ENCODE results near the gene NAA80. TPM values are rescaled to one million over a fixed set of nuclear protein-coding genes. Genes with fewer than 3 reads are reported as not detected.
"Not testable (repeated sequence)": the region's sequence is repeated elsewhere in the genome, so short reads cannot be mapped to it uniquely, and the experiment has no call there.

NAA80 gene
- total RNA-seq, 2 experiments from 2014 or later = 18.8 to 19.6 TPM

DNA sequence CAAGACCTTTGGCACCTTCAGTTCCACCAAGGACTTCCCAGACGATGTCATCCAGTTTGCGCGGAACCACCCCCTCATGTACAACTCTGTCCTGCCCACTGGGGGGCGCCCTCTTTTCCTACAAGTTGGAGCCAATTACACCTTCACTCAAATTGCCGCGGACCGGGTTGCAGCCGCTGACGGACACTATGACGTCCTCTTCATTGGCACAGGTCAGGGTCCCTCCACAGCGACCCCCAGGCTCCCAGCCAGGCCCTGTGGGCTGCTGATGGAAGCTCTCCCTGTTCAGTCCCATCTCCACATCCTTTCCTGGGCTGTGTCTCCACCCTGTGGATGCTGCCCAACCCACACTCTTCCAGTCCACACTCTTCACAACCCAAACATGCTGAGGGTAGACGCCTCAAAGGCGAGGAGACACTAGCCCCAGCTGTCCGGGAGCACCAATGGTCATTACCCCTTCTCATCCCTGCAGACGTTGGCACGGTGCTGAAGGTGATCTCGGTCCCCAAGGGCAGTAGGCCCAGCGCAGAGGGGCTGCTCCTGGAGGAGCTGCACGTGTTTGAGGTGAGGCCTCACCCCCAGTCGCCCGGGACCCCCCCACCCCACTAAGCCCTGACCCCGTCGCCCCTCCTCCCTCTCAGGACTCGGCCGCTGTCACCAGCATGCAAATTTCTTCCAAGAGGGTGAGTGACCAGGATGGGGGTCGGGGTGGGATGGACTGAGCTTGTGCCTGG is 24.7 kb downstream of the NAA80 start:
- no peaks in the 10 kb centered on the region for H3K36me3 Mint-ChIP-seq
- H3K4me1 Mint-ChIP-seq (ENCODE audit: low read depth) = peaks cover 32% of the 10 kb centered on the region
- H3K27ac Mint-ChIP-seq = no peak overlapping the region
- H3K27me3 Mint-ChIP-seq = peaks cover 27% of the 10 kb centered on the region
- ChIA-PET CTCF (interaction anchor here (0.6 to 5.0 kb wide), 18 partner anchors 9 to 154 kb away, joined by 3 to 45 read pairs (median 4); partner anchors contain the start of genes GNAI2, GNAT1, HYAL3 and NAA80), POLR2A (no interaction called here)
- intact Hi-C loops (cut with micrococcal nuclease) = loop anchor here (1.0 to 5.0 kb wide), 5 partner anchors 14 to 152 kb away; partner anchors contain the start of genes HYAL3, IFRD2 and NAA80
- DNase-seq = peak; percentile 88
- peak overlapping the region; percentile 44 for H3K4me3 Mint-ChIP-seq
- H3K9me3 Mint-ChIP-seq = no peaks in the 10 kb centered on the region

DNA sequence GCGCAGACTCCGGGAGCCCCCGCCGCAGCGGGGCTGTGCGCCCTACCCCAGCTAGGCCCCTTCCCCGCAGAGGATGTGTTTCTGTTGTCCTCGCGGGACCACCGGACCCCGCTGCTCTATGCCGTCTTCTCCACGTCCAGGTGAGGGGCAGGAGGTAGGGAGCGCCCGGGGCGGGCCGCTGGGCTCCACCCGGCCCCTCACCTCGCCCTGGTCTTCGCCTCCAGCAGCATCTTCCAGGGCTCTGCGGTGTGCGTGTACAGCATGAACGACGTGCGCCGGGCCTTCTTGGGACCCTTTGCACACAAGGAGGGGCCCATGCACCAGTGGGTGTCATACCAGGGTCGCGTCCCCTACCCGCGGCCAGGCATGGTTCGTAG is 25.5 kb downstream of the NAA80 start:
- POLR2A ChIA-PET = no interaction called here
- CTCF ChIA-PET = interaction anchor here (1.2 to 5.0 kb wide), 3 partner anchors 38 to 79 kb away, joined by 4 to 45 read pairs (median 10); partner anchors contain the start of gene GNAI2
- H3K9me3 Mint-ChIP-seq = no peaks in the 10 kb centered on the region
- H3K4me1 Mint-ChIP-seq (ENCODE audit: low read depth) = peaks cover 32% of the 10 kb centered on the region
- intact Hi-C loops (cut with micrococcal nuclease) = loop anchor here (1.0 to 5.0 kb wide), 8 partner anchors 13 to 151 kb away; partner anchors contain the start of genes HYAL3, IFRD2 and NAA80
- no peak overlapping the region for H3K4me3 Mint-ChIP-seq
- DNase-seq = no peak
- H3K27ac Mint-ChIP-seq = no peak overlapping the region
- H3K36me3 Mint-ChIP-seq = no peaks in the 10 kb centered on the region
- peaks cover 27% of the 10 kb centered on the region for H3K27me3 Mint-ChIP-seq

DNA sequence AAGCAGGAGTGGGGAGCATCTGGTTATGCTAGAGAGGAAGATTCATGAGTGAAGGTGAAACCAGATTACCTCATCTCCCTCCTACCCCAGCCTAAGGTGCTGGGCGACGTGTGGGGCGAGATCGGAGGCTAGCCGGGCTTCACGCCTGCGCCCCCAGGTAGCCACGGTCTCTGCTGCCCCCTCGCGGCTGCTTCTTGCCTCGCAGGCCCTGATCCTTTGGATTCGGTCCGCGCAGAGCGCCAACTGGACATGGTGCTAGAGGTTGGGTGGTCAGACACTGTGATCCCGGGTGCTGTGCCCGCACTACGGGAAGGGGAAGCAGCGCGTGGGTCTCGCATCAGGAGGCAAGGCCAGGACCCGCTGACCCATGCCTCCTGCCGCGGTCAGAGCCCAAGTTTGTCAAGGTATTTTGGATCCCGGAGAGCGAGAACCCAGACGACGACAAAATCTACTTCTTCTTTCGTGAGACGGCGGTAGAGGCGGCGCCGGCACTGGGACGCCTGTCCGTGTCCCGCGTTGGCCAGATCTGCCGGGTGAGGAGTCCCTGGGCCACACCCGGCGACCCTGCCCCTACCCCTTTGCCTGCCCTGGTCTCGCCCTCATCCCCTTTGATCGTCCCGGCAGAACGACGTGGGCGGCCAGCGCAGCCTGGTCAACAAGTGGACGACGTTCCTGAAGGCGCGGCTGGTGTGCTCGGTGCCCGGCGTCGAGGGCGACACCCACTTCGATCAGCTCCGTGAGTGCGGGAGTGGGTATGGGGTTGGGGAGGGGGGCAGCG is 26.1 kb downstream of the NAA80 start:
- Mint-ChIP-seq H3K27ac (no peak overlapping the region), H3K4me1 (ENCODE audit: low read depth) (peaks cover 32% of the 10 kb centered on the region), H3K27me3 (peaks cover 27% of the 10 kb centered on the region), H3K36me3 (no peaks in the 10 kb centered on the region), H3K9me3 (no peaks in the 10 kb centered on the region), H3K4me3 (peak overlapping the region; percentile 38)
- peak; percentile 94 for DNase-seq
- intact Hi-C loops (cut with micrococcal nuclease) = loop anchor here (1.0 to 5.0 kb wide), 4 partner anchors 27 to 151 kb away; no protein-coding TSS in a partner anchor
- ChIA-PET CTCF (interaction anchor here (0.7 to 5.0 kb wide), 6 partner anchors 38 to 86 kb away, joined by 3 to 45 read pairs (median 8); partner anchors contain the start of genes GNAI2 and GNAT1), POLR2A (no interaction called here)

DNA sequence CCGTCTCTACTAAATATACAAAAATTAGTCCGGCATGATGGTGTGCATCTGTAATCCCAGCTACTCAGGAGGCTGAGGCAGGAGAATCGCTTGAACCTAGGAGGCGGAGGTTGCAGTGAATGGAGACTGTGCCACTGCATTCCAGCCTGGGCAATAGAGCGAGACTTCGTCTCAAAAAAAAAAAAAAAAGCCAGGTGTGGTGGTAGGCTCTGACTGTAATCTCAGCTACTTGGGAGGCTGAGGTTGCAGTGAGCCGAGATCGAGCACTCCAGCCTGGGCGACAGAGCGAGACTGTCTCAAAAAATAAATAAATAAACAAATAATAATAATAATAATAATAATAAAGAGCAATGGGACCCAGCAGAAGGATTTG is 26.7 kb downstream of the NAA80 start:
- CTCF ChIA-PET = interaction anchor here (0.6 to 5.0 kb wide), 13 partner anchors 12 to 165 kb away, joined by 3 to 45 read pairs (median 3); partner anchors contain the start of genes GNAT1 and IFRD2
- H3K4me1 Mint-ChIP-seq (ENCODE audit: low read depth) = peaks cover 32% of the 10 kb centered on the region
- H3K27me3 Mint-ChIP-seq = peaks cover 27% of the 10 kb centered on the region
- H3K9me3 Mint-ChIP-seq, POLR2A ChIA-PET, DNase-seq, H3K27ac Mint-ChIP-seq, H3K36me3 Mint-ChIP-seq, H3K4me3 Mint-ChIP-seq: not testable (repeated sequence)
- intact Hi-C loops (cut with micrococcal nuclease) = loop anchor here (5.0 kb wide), 1 partner anchor 150 kb away; no protein-coding TSS in a partner anchor

DNA sequence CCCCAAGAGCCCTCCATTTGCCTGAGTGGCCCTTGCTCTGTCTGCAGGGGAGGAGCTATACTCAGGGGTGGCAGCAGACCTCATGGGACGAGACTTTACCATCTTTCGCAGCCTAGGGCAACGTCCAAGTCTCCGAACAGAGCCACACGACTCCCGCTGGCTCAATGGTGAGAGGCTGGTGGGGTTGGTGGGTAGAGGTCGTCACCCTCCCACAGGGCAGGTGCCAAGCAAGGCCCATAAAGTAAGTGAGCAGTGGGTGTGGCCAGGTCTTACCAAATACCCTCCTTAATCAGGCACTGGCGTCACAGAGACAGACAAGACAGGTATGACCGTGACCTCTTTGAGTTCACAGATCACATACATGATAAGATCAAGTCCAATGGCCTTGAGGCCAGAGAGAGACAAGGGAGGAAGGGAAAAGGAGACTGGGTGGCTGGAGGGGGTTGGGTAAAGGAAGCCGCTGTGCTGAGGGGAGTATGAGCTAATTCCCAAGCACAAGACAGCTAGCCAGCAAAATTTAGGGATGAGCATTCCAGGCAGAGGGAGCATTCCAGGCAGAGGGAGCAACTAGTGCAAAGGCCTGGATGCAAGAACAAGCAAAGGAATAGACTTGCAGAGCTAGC is 27.8 kb downstream of the NAA80 start:
- POLR2A ChIA-PET = interaction anchor here (0.9 kb wide), 1 partner anchor 13 kb away, joined by 3 read pairs; no protein-coding TSS in a partner anchor
- H3K4me3 Mint-ChIP-seq = no peak overlapping the region
- CTCF ChIA-PET = interaction anchor here (0.6 to 5.0 kb wide), 9 partner anchors 11 to 78 kb away, joined by 3 to 45 read pairs (median 4); partner anchors contain the start of genes GNAT1 and IFRD2
- H3K27ac Mint-ChIP-seq = no peak overlapping the region
- intact Hi-C loops (cut with micrococcal nuclease) = loop anchor here (5.0 kb wide), 1 partner anchor 149 kb away; no protein-coding TSS in a partner anchor
- no peak for DNase-seq
- H3K36me3 Mint-ChIP-seq = no peaks in the 10 kb centered on the region
- peaks cover 27% of the 10 kb centered on the region for H3K27me3 Mint-ChIP-seq
- H3K9me3 Mint-ChIP-seq = no peaks in the 10 kb centered on the region
- peaks cover 32% of the 10 kb centered on the region for H3K4me1 Mint-ChIP-seq (ENCODE audit: low read depth)

DNA sequence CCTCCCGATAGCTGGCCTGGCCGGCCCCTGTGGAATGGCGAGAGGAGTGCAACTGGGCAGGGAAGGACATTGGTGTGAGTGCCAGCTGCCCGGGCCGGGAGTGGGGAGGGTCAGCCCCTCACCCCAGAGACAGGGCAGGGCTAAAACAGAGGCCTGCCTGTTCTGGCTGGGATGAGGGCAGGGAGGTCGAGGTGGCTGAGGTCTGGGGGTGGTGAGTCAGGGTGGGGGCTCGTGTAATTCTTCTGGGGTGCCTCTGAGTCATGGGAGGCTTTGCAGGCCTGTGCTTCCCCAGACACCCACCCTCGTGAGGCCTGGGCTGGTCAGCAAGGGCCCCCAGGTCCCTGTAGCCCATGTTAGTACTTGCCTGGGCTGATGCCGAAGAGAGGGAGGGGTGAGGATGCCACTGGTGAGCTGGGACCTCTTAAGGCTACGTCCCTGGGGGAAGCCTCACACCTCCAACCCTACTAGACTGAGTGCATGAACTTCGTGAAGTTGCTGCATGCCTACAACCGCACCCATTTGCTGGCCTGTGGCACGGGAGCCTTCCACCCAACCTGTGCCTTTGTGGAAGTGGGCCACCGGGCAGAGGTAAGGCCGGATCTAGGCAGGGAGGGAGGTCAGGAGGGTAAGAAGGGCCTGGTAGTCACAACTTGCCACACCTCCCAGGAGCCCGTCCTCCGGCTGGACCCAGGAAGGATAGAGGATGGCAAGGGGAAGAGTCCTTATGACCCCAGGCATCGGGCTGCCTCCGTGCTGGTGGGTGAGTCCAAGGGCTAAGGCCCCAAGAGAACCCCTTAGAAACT is 28.6 kb downstream of the NAA80 start:
- Mint-ChIP-seq H3K27me3 (peaks cover 22% of the 10 kb centered on the region), H3K4me3 (no peak overlapping the region), H3K9me3 (no peaks in the 10 kb centered on the region), H3K4me1 (ENCODE audit: low read depth) (peaks cover 27% of the 10 kb centered on the region), H3K36me3 (no peaks in the 10 kb centered on the region), H3K27ac (no peak overlapping the region)
- POLR2A ChIA-PET = interaction anchor here (0.9 kb wide), 1 partner anchor 13 kb away, joined by 3 read pairs; no protein-coding TSS in a partner anchor
- DNase-seq = no peak
- intact Hi-C loops (cut with micrococcal nuclease) = loop anchor here (5.0 kb wide), 1 partner anchor 148 kb away; no protein-coding TSS in a partner anchor
- CTCF ChIA-PET = interaction anchor here (0.6 to 5.0 kb wide), 4 partner anchors 10 to 78 kb away, joined by 3 to 45 read pairs (median 25); partner anchors contain the start of gene GNAT1

DNA sequence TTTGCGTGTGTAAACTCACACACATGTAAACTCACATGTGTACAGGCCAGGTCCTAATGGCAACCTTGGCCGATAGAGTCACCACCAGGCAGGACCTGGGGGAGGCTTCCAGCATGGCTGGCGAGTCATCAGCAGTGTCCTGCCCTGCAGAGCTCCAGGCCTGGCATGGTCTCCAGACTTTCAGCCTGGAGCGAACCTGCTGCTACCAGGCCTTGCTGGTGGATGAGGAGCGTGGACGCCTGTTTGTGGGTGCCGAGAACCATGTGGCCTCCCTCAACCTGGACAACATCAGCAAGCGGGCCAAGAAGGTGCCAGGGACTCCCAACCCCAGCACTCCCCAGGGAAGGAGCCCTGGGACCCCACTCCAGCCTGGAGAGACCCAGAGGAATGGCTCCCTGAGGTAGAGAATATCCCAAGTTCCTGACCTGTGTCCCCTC is 29.2 kb downstream of the NAA80 start:
- H3K27me3 Mint-ChIP-seq = peaks cover 16% of the 10 kb centered on the region
- H3K9me3 Mint-ChIP-seq = no peaks in the 10 kb centered on the region
- H3K27ac Mint-ChIP-seq = no peak overlapping the region
- H3K36me3 Mint-ChIP-seq = no peaks in the 10 kb centered on the region
- ChIA-PET CTCF (interaction anchor here (1.0 to 4.3 kb wide), 2 partner anchors 24 to 77 kb away, joined by 5 to 45 read pairs; partner anchors contain the start of gene GNAT1), POLR2A (no interaction called here)
- DNase-seq = no peak
- intact Hi-C loops (cut with micrococcal nuclease) = loop anchor here (5.0 kb wide), 1 partner anchor 148 kb away; no protein-coding TSS in a partner anchor
- H3K4me1 Mint-ChIP-seq (ENCODE audit: low read depth) = peaks cover 21% of the 10 kb centered on the region
- H3K4me3 Mint-ChIP-seq = no peak overlapping the region

DNA sequence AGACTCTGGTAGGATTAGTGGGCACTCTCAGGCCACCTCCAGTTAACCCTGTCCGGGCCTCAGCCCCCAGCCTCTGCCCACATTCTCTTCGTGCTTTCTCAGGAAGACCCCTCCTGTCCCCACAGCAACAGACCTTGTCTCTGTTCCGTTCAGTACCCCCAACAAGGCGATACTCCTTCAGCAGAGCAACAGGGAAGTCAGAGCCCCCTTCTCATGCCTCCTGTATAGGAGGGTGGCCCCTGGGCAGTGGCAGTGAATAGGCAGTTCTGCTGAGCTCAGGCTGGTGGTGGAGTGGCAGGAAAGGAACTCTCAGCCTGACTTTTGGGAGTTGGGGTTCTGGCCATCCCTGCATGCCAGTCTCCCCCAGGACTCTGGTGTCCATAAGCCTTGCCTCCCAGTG is 29.7 kb downstream of the NAA80 start:
- no peaks in the 10 kb centered on the region for H3K36me3 Mint-ChIP-seq
- CTCF ChIA-PET = interaction anchor here (1.0 to 4.3 kb wide), 2 partner anchors 23 to 77 kb away, joined by 5 to 45 read pairs; partner anchors contain the start of gene GNAT1
- intact Hi-C loops (cut with micrococcal nuclease) = no loop called here
- H3K27me3 Mint-ChIP-seq = peaks cover 12% of the 10 kb centered on the region
- no peaks in the 10 kb centered on the region for H3K9me3 Mint-ChIP-seq
- H3K27ac Mint-ChIP-seq = no peak overlapping the region
- H3K4me3 Mint-ChIP-seq = no peak overlapping the region
- H3K4me1 Mint-ChIP-seq (ENCODE audit: low read depth) = peaks cover 18% of the 10 kb centered on the region
- POLR2A ChIA-PET = no interaction called here
- DNase-seq = no peak

DNA sequence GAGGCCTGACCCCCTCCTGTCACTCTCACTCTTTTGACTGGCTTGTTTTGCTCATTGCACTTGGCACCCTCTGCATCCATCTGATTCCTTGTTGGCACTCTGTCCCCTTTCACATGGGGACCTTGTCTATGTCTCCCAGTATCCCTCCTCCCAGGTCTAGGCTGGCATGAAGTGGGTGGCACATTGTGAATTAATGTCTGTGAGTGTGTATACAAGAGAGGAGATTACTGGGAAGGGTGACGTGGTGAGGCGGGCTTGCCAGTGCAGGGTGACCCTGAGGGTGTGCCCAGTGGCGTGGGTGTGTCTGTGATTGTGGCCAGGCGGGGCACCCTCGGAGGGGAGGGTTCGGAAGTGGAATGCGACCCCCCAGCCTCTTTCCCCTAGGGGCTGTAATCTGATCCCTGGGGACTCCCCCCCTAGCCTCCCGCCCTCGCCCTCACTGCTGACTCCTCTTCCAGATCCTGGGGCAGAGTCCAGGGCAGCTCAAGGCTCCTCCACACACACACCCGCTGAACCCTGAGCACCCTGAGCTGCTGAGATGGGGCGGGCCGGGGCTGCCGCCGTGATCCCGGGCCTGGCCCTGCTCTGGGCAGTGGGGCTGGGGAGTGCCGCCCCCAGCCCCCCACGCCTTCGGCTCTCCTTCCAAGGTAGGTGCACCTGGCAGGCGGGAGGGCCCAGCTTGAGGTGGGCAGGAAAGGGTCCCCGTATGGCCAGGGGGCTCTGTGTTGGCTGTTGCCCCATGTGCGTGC is 30.3 kb downstream of the NAA80 start, which contains the start of gene SEMA3B:
Gene SEMA3B (plus strand): TSS at position 445 of the 749 bp plus-strand sequence. CDS start 94 bp downstream, at position 539.
- Mint-ChIP-seq H3K4me1 (ENCODE audit: low read depth) (peaks cover 12% of the 10 kb centered on the region), H3K27ac (no peak within 1 kb of the TSS), H3K27me3 (peaks cover 6% of the 10 kb centered on the region), H3K9me3 (no peaks in the 10 kb centered on the region), H3K36me3 (no peaks in the 10 kb centered on the region), H3K4me3 (no peak within 1 kb of the TSS)
- intact Hi-C loops (cut with micrococcal nuclease) = no loop called here
- CTCF ChIA-PET = interaction anchor here (1.0 to 4.3 kb wide), 3 partner anchors 22 to 76 kb away, joined by 5 to 45 read pairs (median 8); partner anchors contain the start of gene GNAT1
- POLR2A ChIA-PET = no interaction called here
- no peak for DNase-seq

DNA sequence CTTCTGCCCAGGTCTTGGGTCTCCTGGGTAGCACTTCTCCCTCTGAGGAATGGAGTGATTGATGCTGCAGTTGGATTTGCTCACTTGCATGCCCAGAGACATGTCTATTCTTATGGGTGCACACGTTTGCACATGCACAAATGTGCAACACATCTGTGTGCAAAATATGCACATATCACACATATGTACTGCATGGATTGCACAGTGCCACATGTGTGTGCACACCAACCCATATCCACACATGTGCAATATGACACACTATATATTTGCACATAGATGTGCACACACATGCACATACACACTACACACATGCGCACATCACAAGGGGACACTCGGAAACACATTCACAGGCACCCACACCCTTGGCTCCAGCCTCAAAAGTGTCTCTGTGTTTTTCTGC is 30.9 kb downstream of the NAA80 start:
- Mint-ChIP-seq H3K27me3 (peaks cover 5% of the 10 kb centered on the region), H3K4me3 (no peak overlapping the region), H3K4me1 (ENCODE audit: low read depth) (peaks cover 10% of the 10 kb centered on the region), H3K27ac (no peak overlapping the region), H3K36me3 (no peaks in the 10 kb centered on the region), H3K9me3 (no peaks in the 10 kb centered on the region)
- ChIA-PET POLR2A (no interaction called here), CTCF (interaction anchor here (1.7 kb wide), 1 partner anchor 21 kb away, joined by 8 read pairs; no protein-coding TSS in a partner anchor)
- no peak for DNase-seq
- intact Hi-C loops (cut with micrococcal nuclease) = no loop called here
